Ovary (tissue), 3 donors: ENCODE data around the gene TLE4.

Experiments used
- CTCF ChIP-seq, 3 donors: fragments of 450-650 bp in 2 of 3; fragments of 200-600 bp in 1 of 3; IDR thresholded peaks; one replicate each; pipeline versions ENCODE4 v1.5.1 to v1.8.0; 2016 to 2022; ENCODE audit warnings: antibody characterized with exemption in 3 of 3, mild to moderate bottlenecking in 1 of 3
- EP300 ChIP-seq: sonication (generic); formaldehyde crosslinking; IDR thresholded peaks from one replicate; pipeline ENCODE4 v1.6.1; 2017; ENCODE audit warnings: antibody characterized with exemption
- donor health status: DM: no; HTN: no; CAD: no.

DNA sequence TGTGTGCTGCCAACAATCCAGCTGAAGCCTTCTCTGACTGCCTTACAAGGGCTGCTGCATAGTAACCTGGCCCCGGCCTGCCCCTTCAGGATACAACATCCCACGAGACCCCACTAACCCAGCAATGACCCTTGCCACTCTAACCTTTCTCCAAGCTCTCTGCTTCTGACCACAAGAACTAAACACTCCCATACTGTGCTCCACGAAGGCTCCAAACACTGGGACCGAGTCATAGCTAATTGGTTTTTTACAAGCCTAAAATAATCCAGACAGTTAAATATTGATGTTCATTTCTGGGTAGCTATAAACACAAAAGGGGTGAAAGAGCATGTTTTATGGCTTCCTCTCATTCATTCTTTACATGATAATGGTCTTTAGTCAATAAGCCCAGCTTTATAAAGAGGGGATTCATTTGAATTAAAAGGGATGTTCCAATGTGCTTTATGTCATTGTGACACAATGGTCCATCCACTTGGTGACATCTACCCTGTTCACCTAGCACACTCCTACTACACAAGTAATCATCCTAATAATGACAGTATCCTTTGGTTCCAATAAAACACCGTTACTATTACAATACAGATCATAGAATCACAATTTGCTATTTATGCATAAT, 16.2 kb upstream of the TLE4 start:
- TF ChIP-seq CTCF (IDR thresholded peaks at IDR 0.05) (no peak), EP300 (no peak)
